Activated T-helper 2 cell treated with anti-CD3 and anti-CD28 coated beads, Interferon-gamma antibody, Interleukin-2, Interleukin-4, amounts not matched to agents 10 μg/mL and 5 μg/mL and 100 μg/mL, durations not matched to agents 14 hours and 24 hours and 36 hours (primary cell): ENCODE results near the gene ENDOG. TPM values are rescaled to one million over a fixed set of nuclear protein-coding genes. Genes with fewer than 3 reads are reported as not detected.
"Not testable (repeated sequence)": the region's sequence is repeated elsewhere in the genome, so short reads cannot be mapped to it uniquely, and the experiment has no call there.

Experiments
- DNase-seq: peaks from one replicate; pipeline ENCODE4 v3.0.0; 2021; ENCODE audit warnings: low spot score
- H3K27ac Mint-ChIP-seq: one replicate; pipeline ENCODE4 v1.8.0; 2021; ENCODE audit warnings: mixed read lengths
- H3K27me3 Mint-ChIP-seq: one replicate; pipeline ENCODE4 v1.8.0; 2021; ENCODE audit warnings: low read depth, mixed read lengths
- H3K36me3 Mint-ChIP-seq: one replicate; pipeline ENCODE4 v1.8.0; 2021; ENCODE audit warnings: low read depth, mixed read lengths
- H3K4me1 Mint-ChIP-seq: one replicate; pipeline ENCODE4 v1.8.0; 2021; ENCODE audit warnings: low read depth, mixed read lengths
- H3K4me3 Mint-ChIP-seq: one replicate; pipeline ENCODE4 v1.8.0; 2021; ENCODE audit warnings: low read depth, mild to moderate bottlenecking, moderate library complexity, mixed read lengths
- H3K9me3 Mint-ChIP-seq: one replicate; pipeline ENCODE4 v1.8.0; 2021; ENCODE audit warnings: mixed read lengths
- intact Hi-C: fragments of 100-400 bp; cut with micrococcal nuclease; formaldehyde crosslinking; loops from one replicate; pipeline ENCODE4 v1.15.1; 2023
- total RNA-seq: library from RNA; stranded (reverse); gene quantifications from 2 replicates; pipeline ENCODE4 v1.2.3, GENCODE V29; 2022

Gene ENDOG
- total RNA-seq = 19.9 and 21.7 TPM in 2 replicates

GRCh38 chr9:128818099-128818838 lies at the start of gene ENDOG:
Gene ENDOG, plus strand, starts transcription at chr9:128818500. Its CDS starts 185 bp downstream, at chr9:128818685.
- H3K36me3 Mint-ChIP-seq = peaks cover 21% of the 10 kb centered on the region
- no peaks in the 10 kb centered on the region for H3K9me3 Mint-ChIP-seq
- H3K27ac Mint-ChIP-seq = peak within 1 kb of the TSS; percentile 55
- no peaks in the 10 kb centered on the region for H3K27me3 Mint-ChIP-seq
- H3K4me1 Mint-ChIP-seq = peaks cover 12% of the 10 kb centered on the region
- intact Hi-C loops = no loop called here
- DNase-seq = peak; percentile 98
- H3K4me3 Mint-ChIP-seq = peak within 1 kb of the TSS; percentile 81

- DNase-seq = no peak
- Mint-ChIP-seq H3K27ac (no peak overlapping the region), H3K9me3 (no peaks in the 10 kb centered on the region), H3K4me1 (peaks cover 13% of the 10 kb centered on the region), H3K27me3 (no peaks in the 10 kb centered on the region), H3K4me3 (no peak overlapping the region), H3K36me3 (no peaks in the 10 kb centered on the region)
- intact Hi-C loops = no loop called here
These were observed 49.7 kb upstream of the ENDOG start for GRCh38 chr9:128768606-128769005.

- peak overlapping the region; percentile 97 for H3K4me3 Mint-ChIP-seq
- no peaks in the 10 kb centered on the region for H3K36me3 Mint-ChIP-seq
- peak overlapping the region; percentile 92 for H3K27ac Mint-ChIP-seq
- peaks cover 4% of the 10 kb centered on the region for H3K9me3 Mint-ChIP-seq
- no peak for DNase-seq
- H3K27me3 Mint-ChIP-seq = no peaks in the 10 kb centered on the region
- peaks cover 13% of the 10 kb centered on the region for H3K4me1 Mint-ChIP-seq
- intact Hi-C loops = loop anchor here (1.0 to 5.0 kb wide), 3 partner anchors 17 to 57 kb away; partner anchors contain the start of genes SPOUT1, TBC1D13 and ZDHHC12
These were observed 47.8 kb upstream of the ENDOG start for GRCh38 chr9:128770286-128771030.

GRCh38 chr9:128771094-128771721 lies 47.1 kb upstream of the ENDOG start:
- Mint-ChIP-seq H3K36me3 (no peaks in the 10 kb centered on the region), H3K27ac (peak overlapping the region; percentile 92), H3K4me3 (peak overlapping the region; percentile 97), H3K4me1 (peaks cover 13% of the 10 kb centered on the region), H3K9me3 (peaks cover 4% of the 10 kb centered on the region), H3K27me3 (no peaks in the 10 kb centered on the region)
- DNase-seq = no peak
- intact Hi-C loops = loop anchor here (1.0 to 5.0 kb wide), 3 partner anchors 16 to 56 kb away; partner anchors contain the start of genes SPOUT1, TBC1D13 and ZDHHC12

- DNase-seq = peak; percentile 89
- Mint-ChIP-seq H3K36me3 (no peaks in the 10 kb centered on the region), H3K27ac (peak within 1 kb of the TSS; percentile 92), H3K4me3 (peak within 1 kb of the TSS; percentile 97), H3K9me3 (peaks cover 4% of the 10 kb centered on the region), H3K27me3 (no peaks in the 10 kb centered on the region), H3K4me1 (peaks cover 13% of the 10 kb centered on the region)
- intact Hi-C loops = loop anchor here (1.0 to 5.0 kb wide), 3 partner anchors 15 to 55 kb away; partner anchors contain the start of genes SPOUT1, TBC1D13 and ZDHHC12
These were observed 46.4 kb upstream of the ENDOG start, which contains the start of gene ZER1 for GRCh38 chr9:128771745-128772519. Gene ZER1, minus strand, starts transcription at chr9:128771927. Its CDS starts 16,362 bp downstream, at chr9:128755565.

- H3K27ac Mint-ChIP-seq = peak overlapping the region; percentile 12
- peak overlapping the region; percentile 26 for H3K4me3 Mint-ChIP-seq
- H3K36me3 Mint-ChIP-seq = no peaks in the 10 kb centered on the region
- peaks cover 13% of the 10 kb centered on the region for H3K4me1 Mint-ChIP-seq
- H3K9me3 Mint-ChIP-seq = peaks cover 4% of the 10 kb centered on the region
- no peaks in the 10 kb centered on the region for H3K27me3 Mint-ChIP-seq
- DNase-seq = no peak
- intact Hi-C loops = loop anchor here (5.0 kb wide), 1 partner anchor 54 kb away; the partner anchor contains the start of gene SPOUT1
These were observed 45.3 kb upstream of the ENDOG start for GRCh38 chr9:128773049-128773448.

GRCh38 chr9:128774804-128775203 lies 43.5 kb upstream of the ENDOG start:
- H3K9me3 Mint-ChIP-seq = peaks cover 4% of the 10 kb centered on the region
- H3K27ac Mint-ChIP-seq = no peak overlapping the region
- H3K36me3 Mint-ChIP-seq = no peaks in the 10 kb centered on the region
- H3K27me3 Mint-ChIP-seq = no peaks in the 10 kb centered on the region
- no peak overlapping the region for H3K4me3 Mint-ChIP-seq
- intact Hi-C loops = loop anchor here (5.0 kb wide), 1 partner anchor 52 kb away; the partner anchor contains the start of gene SPOUT1
- H3K4me1 Mint-ChIP-seq = peaks cover 11% of the 10 kb centered on the region
- DNase-seq = no peak

GRCh38 chr9:128780093-128780492 lies 38.2 kb upstream of the ENDOG start:
- H3K27me3 Mint-ChIP-seq, H3K4me3 Mint-ChIP-seq, H3K27ac Mint-ChIP-seq, DNase-seq, intact Hi-C loops, H3K36me3 Mint-ChIP-seq, H3K9me3 Mint-ChIP-seq: not testable (repeated sequence)
- H3K4me1 Mint-ChIP-seq = peaks cover 12% of the 10 kb centered on the region

- Mint-ChIP-seq H3K27me3 (no peaks in the 10 kb centered on the region), H3K4me3 (no peak overlapping the region), H3K36me3 (no peaks in the 10 kb centered on the region), H3K4me1 (peaks cover 12% of the 10 kb centered on the region), H3K27ac (peak overlapping the region; percentile 7), H3K9me3 (peaks cover 5% of the 10 kb centered on the region)
- intact Hi-C loops = no loop called here
- DNase-seq = no peak
These were observed 36.9 kb upstream of the ENDOG start for GRCh38 chr9:128781187-128782070.

GRCh38 chr9:128782669-128783068 lies 35.6 kb upstream of the ENDOG start:
- Mint-ChIP-seq H3K27me3 (no peaks in the 10 kb centered on the region), H3K36me3 (no peaks in the 10 kb centered on the region), H3K4me1 (peaks cover 13% of the 10 kb centered on the region), H3K9me3 (peaks cover 5% of the 10 kb centered on the region), H3K4me3 (no peak overlapping the region), H3K27ac (no peak overlapping the region)
- intact Hi-C loops = no loop called here
- DNase-seq = no peak

GRCh38 chr9:128785427-128785826 lies 32.9 kb upstream of the ENDOG start:
- H3K36me3 Mint-ChIP-seq = peaks cover under 1% of the 10 kb centered on the region
- H3K4me1 Mint-ChIP-seq = peaks cover 24% of the 10 kb centered on the region
- no peaks in the 10 kb centered on the region for H3K27me3 Mint-ChIP-seq
- H3K9me3 Mint-ChIP-seq = peaks cover 5% of the 10 kb centered on the region
- no peak overlapping the region for H3K27ac Mint-ChIP-seq
- DNase-seq = no peak
- H3K4me3 Mint-ChIP-seq = no peak overlapping the region
- intact Hi-C loops = no loop called here
